HG03378 (cell line): Measurements from ENCODE around the gene RAB3A.
A peak's percentile ranks its signal among the peaks of the same experiment; 100 is the strongest.
"Not testable (repeated sequence)": the region's sequence is repeated elsewhere in the genome, so short reads cannot be mapped to it uniquely, and the experiment has no call there.

Source experiments
- ATAC-seq: cut with Tn5 transposase; IDR thresholded peaks from one replicate; pipeline ENCODE4 v1.9.1; 2021; ENCODE audit warnings: mild to moderate bottlenecking, moderate library complexity; ENCODE audit not compliant: unreplicated experiment

The RAB3A gene

DNA sequence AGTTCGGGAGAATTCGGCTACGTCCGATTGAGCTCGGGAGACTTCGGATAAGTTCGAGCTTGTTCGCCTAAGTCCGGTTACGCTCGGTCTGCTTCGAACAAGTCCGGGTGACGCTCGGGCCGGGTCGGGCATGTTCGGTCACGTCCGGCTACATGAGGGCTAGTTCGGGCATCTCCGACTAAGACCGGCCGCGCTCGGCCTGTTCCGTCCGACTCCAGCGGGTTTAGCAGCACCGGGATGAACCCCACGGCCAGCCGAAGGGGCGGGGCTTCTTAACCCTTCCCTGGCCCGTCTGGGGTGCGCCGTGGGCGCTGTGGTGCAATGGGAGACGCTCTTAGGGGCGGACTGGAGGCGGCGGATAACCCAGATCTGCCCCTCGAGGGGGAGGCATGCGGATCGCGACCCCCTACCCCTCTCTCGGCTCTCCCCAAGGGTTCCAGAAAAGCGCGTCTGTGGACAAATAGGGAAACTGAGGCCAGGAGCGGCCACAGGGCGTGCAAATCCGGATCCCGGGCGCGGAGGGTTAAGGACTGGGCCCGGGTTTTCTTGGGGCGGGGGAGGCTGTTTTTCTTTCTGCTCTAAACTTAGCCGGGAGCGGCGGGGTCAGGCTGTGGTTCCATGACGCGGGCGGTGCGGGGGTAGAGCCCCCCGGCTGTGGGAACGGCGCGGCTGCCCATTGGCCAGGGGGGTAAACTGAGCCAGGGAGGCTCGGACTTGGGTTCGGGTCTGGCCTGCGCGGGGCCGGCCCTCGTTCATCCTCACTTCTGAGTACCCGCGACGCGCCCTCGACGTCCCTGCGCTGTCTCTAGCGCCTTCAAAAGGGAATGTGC is 20.9 kb upstream of the RAB3A start:
- ATAC-seq = peak; percentile 85

GRCh38 chr19:18223860-18224524 is 20.1 kb upstream of the RAB3A start:
- no peak for ATAC-seq

- ATAC-seq = no peak
Measured at GRCh38 chr19:18221815-18222725, 18.2 kb upstream of the RAB3A start.

DNA sequence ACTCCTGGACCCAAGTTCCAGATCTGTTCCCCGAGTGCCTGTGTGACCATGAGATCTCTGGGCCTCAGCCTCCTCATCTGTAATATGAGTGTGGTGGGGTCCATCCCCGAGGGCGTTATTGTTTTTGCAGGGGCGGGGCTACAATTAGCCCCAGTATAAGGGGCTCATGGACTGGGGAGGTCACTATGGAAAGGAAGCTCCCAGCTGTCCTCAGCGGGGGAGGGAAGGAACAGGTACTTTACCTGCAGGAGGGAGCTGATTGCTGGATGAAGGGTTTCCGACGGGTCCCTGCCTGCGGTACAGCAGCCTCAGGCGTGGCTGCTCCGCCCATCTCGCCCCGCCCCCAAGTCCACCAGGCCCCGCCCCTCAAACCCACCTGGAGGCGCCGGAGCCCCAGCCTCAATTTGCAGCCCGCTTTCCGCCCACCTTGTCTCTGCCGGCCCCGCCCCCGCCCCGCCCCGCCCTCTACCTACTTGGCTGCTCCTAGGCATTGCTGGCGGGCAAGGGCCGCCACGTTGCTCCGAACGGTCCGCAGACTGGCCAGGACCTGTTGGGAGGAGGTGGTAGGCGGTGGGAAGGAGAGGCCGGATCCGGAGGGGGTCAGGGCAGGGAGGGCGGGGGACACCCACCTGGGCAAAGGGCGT is 16.9 kb upstream of the RAB3A start:
- no peak for ATAC-seq

DNA sequence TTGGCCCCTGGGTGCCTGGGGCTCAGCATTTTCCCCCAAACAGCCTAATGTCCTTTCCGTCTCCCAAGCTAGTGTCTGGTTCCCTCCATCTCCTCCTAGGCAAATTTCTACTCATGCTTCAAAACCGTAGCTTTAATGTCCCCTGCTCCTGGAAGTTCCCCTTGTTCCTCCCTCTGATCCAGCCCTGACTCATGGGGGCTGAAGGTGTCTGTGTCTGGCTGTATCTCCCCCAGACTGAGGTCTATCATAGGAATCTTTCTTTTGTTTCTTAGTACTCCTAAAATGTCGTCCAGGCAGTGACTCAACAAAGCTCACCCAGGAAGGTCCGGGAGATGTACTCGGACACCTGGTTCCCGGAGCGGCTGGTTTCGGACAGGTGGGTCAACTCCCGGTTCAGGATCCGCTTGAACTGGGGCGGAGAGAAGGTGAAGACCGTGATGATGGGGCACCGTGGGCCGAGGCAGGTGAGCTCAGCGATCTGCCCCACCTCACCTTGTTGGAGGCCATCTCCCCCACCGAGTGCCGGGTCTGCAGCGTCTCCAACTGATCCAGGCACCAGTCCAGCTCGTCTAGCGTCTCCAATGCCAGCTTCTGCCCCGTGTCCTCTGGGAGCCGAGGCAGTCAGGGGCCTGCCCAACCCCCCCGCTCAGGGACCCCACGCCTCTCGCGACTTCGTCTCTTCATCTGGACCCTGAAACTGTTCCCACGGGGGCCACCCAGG is 16.2 kb upstream of the RAB3A start:
- no peak for ATAC-seq

DNA sequence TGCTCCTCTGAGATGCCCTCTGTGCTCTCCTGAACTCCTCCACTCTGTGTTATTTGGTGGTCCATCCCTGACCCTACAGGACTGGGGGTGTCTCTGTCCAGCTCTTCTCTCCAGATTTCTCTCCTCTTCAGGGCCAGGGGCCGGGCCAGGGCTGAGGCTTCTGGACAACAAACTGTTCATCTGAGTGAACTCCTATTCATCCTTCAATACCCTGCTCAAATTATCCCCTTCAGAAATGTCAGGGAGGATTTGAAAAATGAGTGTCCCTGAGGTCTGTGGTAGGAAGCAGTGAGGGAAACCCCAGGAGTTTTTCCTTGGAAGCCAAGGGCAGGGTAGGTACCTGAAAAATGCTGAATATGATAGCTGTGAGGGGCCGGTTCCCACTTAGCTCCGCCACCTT is 14.8 kb upstream of the RAB3A start:
- no peak for ATAC-seq

DNA sequence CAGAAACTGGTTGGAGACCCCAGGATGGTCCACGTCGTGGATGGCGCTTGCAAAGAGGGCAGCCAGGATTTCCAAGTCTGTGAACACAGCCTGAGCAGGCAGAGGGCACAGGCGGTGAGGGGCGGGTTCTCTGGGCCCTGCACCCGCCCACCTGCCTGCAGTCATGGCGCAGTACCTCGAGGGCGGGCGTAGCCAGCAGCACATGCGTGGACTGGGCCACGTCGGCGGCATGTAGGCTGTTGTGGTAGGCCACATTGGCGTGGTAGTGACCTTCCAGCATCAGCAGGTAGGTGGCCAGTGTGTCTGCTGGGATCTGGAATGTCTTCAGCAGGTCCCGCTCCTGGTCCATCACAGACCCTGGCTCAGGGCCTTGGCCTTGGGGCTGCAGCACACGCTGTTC is 14.3 kb upstream of the RAB3A start:
- no peak for ATAC-seq

DNA sequence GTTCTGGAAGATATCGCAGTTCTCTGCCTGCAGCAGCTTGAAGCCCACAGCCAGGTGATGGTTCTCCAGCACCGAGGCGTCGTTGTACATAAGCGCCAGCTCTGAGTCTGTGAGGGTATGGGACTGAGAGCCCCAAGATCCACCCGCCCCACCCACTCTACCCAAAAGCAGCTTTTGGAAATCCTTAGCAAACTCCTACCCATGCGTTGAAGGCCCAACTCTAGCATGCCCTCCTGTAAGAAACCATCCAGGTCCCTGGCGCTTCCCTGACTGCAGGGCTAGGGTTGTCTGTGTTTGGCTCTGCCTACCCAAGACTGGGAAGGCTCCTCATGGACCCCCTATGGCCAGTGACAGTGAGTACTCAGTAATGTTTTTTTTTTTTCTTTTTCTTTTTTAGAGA is 12.9 kb upstream of the RAB3A start:
- ATAC-seq = no peak

DNA sequence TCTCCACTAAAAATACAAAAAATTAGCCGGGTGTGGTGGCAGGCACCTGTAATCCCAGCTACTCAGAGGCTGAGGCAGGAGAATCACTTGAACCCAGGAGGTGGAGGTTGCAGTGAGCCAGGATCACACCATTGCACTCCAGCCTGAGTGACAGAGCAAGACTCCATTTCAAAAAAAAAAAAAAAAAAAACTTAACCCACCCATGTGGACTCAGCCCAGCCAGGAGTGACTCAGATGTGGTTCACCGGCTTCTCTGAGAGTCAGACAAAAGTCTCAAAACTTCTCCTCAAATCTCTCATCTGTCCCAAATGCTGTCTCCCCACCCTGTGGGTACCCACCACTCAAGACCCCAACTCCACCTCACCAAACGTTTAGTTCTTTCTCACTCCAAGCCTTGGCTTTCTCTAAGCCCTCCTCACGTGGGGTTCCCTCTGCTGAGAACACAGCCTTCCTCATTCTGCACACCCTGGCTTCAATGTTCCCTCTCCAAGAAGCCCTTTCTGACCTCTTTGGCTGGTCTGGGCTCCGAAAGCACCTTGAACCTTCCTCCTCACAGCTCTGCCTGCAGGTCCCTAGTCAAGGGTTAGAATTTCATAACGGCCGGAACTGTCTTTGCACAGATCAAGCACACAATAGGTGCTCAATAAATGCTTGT is 11.1 kb upstream of the RAB3A start:
- no peak for ATAC-seq

GRCh38 chr19:18211683-18212082 is 7.8 kb upstream of the RAB3A start:
- no peak for ATAC-seq

GRCh38 chr19:18209912-18210311 is 6.1 kb upstream of the RAB3A start:
- ATAC-seq = not testable (repeated sequence)

GRCh38 chr19:18208098-18208951 is 4.5 kb upstream of the RAB3A start:
- no peak for ATAC-seq

- no peak for ATAC-seq
Measured at GRCh38 chr19:18206018-18206417, 2.2 kb upstream of the RAB3A start.

- no peak for ATAC-seq
Measured at GRCh38 chr19:18205200-18205892, 1.5 kb upstream of the RAB3A start.

DNA sequence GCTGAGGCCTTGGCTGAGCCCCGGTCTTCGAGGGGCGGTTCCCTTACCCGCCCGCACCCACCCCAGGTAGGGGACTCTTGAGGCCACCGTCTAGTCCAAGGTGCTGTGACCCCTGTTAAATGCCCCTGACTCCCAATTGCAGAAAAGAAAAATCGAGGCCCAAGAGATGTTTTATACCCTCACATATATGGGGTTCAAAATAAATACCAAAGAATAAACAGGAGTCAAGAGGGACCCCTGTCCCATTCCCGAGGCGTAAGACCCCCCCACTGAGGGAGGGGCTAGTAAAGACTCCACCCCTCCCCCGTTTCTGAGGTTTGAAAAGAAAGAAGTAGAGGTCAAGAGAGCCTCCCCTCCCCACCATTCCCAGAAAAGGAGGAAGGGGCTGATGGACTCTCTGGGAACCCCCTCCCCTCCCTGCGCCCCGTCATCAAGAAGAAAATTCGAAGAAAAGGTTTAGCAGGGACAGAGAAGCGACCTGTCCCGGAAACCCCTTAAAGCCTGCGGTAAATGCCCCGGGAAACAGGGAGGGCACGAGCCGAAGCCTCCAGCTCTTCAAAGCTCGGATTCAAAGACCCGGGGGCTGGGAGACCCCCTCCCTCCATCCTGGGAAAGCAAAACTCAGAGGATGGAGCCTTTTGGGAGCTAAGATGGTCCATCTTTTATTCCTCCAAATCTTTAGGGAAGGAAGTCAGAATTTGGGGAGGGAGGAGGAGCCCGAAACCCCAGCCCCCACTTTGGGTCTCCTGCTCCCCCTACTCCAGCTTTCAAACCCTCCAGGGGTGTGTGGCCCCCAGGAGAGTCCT is 755 bp upstream of the RAB3A start:
- peak; percentile 15 for ATAC-seq

DNA sequence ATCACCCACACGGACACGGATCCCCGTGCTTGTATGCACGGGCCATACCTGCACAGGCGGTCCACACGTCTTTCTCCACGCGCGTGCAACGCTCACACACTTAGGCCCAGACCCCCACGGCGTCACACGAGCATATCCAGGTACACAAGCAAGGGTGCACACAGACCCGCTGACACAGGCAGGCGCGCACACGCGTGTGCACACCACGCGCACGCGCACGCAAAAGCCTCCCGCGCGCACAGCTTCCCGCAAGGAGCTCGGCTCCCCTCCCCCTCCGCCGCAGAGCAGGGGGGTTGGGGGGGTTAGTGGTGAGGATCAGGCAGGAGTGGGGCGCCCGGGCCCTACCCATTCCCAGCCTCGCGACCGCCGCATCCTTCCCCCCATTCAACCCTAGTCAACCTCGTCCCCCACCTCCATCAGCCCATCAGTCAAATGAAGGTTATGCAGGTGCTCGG is 407 bp downstream of the RAB3A start:
- peak; percentile 0 for ATAC-seq

- ATAC-seq = no peak
Measured at GRCh38 chr19:18202778-18203407, 949 bp downstream of the RAB3A start.
